HepG2 (cell line): Measurements from ENCODE around the gene PIGBOS1. TPM values are rescaled to one million over a fixed set of nuclear protein-coding genes. Genes with fewer than 3 reads are reported as not detected.

Source experiments
- CHD4 ChIP-seq: fragments of 200-600 bp; sonication (generic); IDR thresholded peaks from 2 replicates; pipeline ENCODE4 v1.7.0; 2017; ENCODE audit warnings: mild to moderate bottlenecking, low read length, borderline replicate concordance
- FOXP4 ChIP-seq: sonication (generic); formaldehyde crosslinking; IDR thresholded peaks from 2 replicates; pipeline ENCODE4 v1.4.0; 2020; ENCODE audit warnings: missing genetic modification reagents
- IRF1 ChIP-seq: sonication (generic); formaldehyde crosslinking; IDR thresholded peaks from 2 replicates; pipeline ENCODE4 v1.4.0; 2020; ENCODE audit warnings: low read depth, mild to moderate bottlenecking, missing genetic modification reagents
- ISX ChIP-seq: sonication (generic); formaldehyde crosslinking; conservative IDR thresholded peaks from 2 replicates; pipeline ENCODE4 v1.5.0; 2020; ENCODE audit warnings: missing genetic modification reagents
- JDP2 ChIP-seq: sonication (generic); formaldehyde crosslinking; IDR thresholded peaks from 2 replicates; pipeline ENCODE4 v1.8.1; 2022; ENCODE audit warnings: missing genetic modification reagents, borderline replicate concordance
- NBN ChIP-seq: fragments of 450-650 bp; conservative IDR thresholded peaks from 2 replicates; pipeline ENCODE4 v1.6.1; 2017
- POGK ChIP-seq: sonication (generic); formaldehyde crosslinking; conservative IDR thresholded peaks from 2 replicates; pipeline ENCODE4 v1.8.0; 2022; ENCODE audit warnings: mild to moderate bottlenecking, moderate library complexity, missing genetic modification reagents
- POLR2AphosphoS5 ChIP-seq: IDR thresholded peaks from 2 replicates; pipeline ENCODE4 v1.6.1; 2012; ENCODE audit warnings: low read depth, low read length
- RNF2 ChIP-seq: fragments of 450-650 bp; conservative IDR thresholded peaks from 2 replicates; pipeline ENCODE4 v1.6.1; 2016; ENCODE audit warnings: low read depth
- SP4 ChIP-seq: sonication (generic); formaldehyde crosslinking; IDR thresholded peaks from 2 replicates; pipeline ENCODE4 v1.8.1; 2023; ENCODE audit warnings: mild to moderate bottlenecking, missing genetic modification reagents
- ZBTB49 ChIP-seq: sonication (generic); formaldehyde crosslinking; IDR thresholded peaks from 2 replicates; pipeline ENCODE4 v1.4.0; 2020; ENCODE audit warnings: missing genetic modification reagents, borderline replicate concordance
- ZFAT ChIP-seq: sonication (generic); formaldehyde crosslinking; conservative IDR thresholded peaks from 2 replicates; pipeline ENCODE4 v1.8.1; 2023; ENCODE audit warnings: missing genetic modification reagents, inconsistent platforms
- ZFP90 ChIP-seq: sonication (generic); formaldehyde crosslinking; IDR thresholded peaks from 2 replicates; pipeline ENCODE4 v1.8.0; 2022; ENCODE audit warnings: missing genetic modification reagents, mild to moderate bottlenecking, inconsistent platforms, borderline replicate concordance
- ZMAT5 ChIP-seq: sonication (generic); formaldehyde crosslinking; IDR thresholded peaks from 2 replicates; pipeline ENCODE4 v1.5.0; 2020; ENCODE audit warnings: mild to moderate bottlenecking, low read depth, missing genetic modification reagents, borderline replicate concordance
- ZNF251 ChIP-seq: sonication (generic); formaldehyde crosslinking; IDR thresholded peaks from 2 replicates; pipeline ENCODE4 v1.9.0; 2021; ENCODE audit warnings: mild to moderate bottlenecking, missing genetic modification reagents
- ZNF292 ChIP-seq: sonication (generic); formaldehyde crosslinking; IDR thresholded peaks from 2 replicates; pipeline ENCODE4 v1.8.1; 2022; ENCODE audit warnings: mild to moderate bottlenecking, low read depth, missing genetic modification reagents, borderline replicate concordance
- ZNF432 ChIP-seq: sonication (generic); formaldehyde crosslinking; IDR thresholded peaks from 2 replicates; pipeline ENCODE4 v1.5.0; 2020; ENCODE audit warnings: missing genetic modification reagents, mild to moderate bottlenecking, borderline replicate concordance
- ZNF501 ChIP-seq: sonication (generic); formaldehyde crosslinking; IDR thresholded peaks from 2 replicates; pipeline ENCODE4 v1.5.1; 2020; ENCODE audit warnings: mild to moderate bottlenecking, moderate library complexity, missing genetic modification reagents
- ZNF563 ChIP-seq: sonication (generic); formaldehyde crosslinking; IDR thresholded peaks from 2 replicates; pipeline ENCODE4 v1.8.0; 2022; ENCODE audit warnings: mild to moderate bottlenecking, moderate library complexity, missing genetic modification reagents
- ZNF83 ChIP-seq: sonication (generic); formaldehyde crosslinking; IDR thresholded peaks from 2 replicates; pipeline ENCODE4 v1.4.0; 2020; ENCODE audit warnings: missing genetic modification reagents, mild to moderate bottlenecking, borderline replicate concordance
- ZNF850 ChIP-seq: sonication (generic); formaldehyde crosslinking; conservative IDR thresholded peaks from 2 replicates; pipeline ENCODE4 v1.9.0; 2021; ENCODE audit warnings: mild to moderate bottlenecking, missing genetic modification reagents
- ZSCAN22 ChIP-seq: sonication (generic); formaldehyde crosslinking; IDR thresholded peaks from 2 replicates; pipeline ENCODE4 v1.4.0; 2020; ENCODE audit warnings: mild to moderate bottlenecking, missing genetic modification reagents
- polyA plus RNA-seq, 8 experiments: library from polyadenylated mRNA; depleted of rRNA in 3 of 8; stranded (reverse) in 7 of 8; unstranded in 1 of 8; fragments of >200 nt; fragmentation: Illumina TruSeq in 4 of 8; extraction: Trizol in 4 of 8; gene quantifications; 2 replicates each; pipeline versions ENCODE4 v1.2.1 to v1.2.3, GENCODE V29; 2011 to 2016; ENCODE audit warnings: low read depth in 4 of 8, missing spikeins in 1 of 8, mixed read lengths in 1 of 8; ENCODE audit not compliant: insufficient read depth in 1 of 8
- total RNA-seq, 5 experiments: library from RNA; depleted of rRNA; stranded (reverse); fragments of >200 nt; fragmentation: Illumina TruSeq; extraction: Trizol; gene quantifications; 2 replicates each; pipeline ENCODE4 v1.2.3, GENCODE V29; 2016; ENCODE audit warnings: low read depth in 1 of 5

PIGBOS1 gene
- total and polyA plus RNA-seq, 2 of the 13 experiments (the other 11 are each of a cell fraction or from before 2014, with no cell fraction given), result 14.8 to 22.1 TPM

GRCh38 chr15:55318588-55319494, at the start of gene PIGBOS1, which contains the start of gene PIGB (continued):
- TF ChIP-seq ZNF850 (CRISPR knock-in tag) (no peak), ZFAT (CRISPR knock-in tag) (no peak), JDP2 (CRISPR knock-in tag) (no peak), FOXP4 (CRISPR knock-in tag) (peak; percentile 61; the same call in 1 of the 2 replicates), ZBTB49 (no peak), ZNF432 (no peak), ZMAT5 (CRISPR knock-in tag) (no peak), NBN (no peak), RNF2 (no peak), CHD4 (no peak), POGK (CRISPR knock-in tag) (peak; percentile 74), ZNF83 (CRISPR knock-in tag) (peak; percentile 65; the same call in 1 of the 2 replicates), IRF1 (peak; percentile 84; the same call in 1 of the 2 replicates), ZNF563 (CRISPR knock-in tag) (peak; percentile 55; the same call in 1 of the 2 replicates), ZFP90 (CRISPR knock-in tag) (no peak), ZSCAN22 (CRISPR knock-in tag) (no peak), POLR2AphosphoS5 (peak; percentile 81), ZNF251 (CRISPR knock-in tag) (no peak), ISX (CRISPR knock-in tag) (no peak), ZNF292 (CRISPR knock-in tag) (peak; percentile 52; the same call in 1 of the 2 replicates), SP4 (CRISPR knock-in tag) (peak; percentile 21; the same call in 1 of the 2 replicates), ZNF501 (peak; percentile 79)
